KMS-11 (cell line): Measurements from ENCODE around the gene GARRE1.

Experiments used
- H2AFZ ChIP-seq: fragments of 200-600 bp; sonication (generic); 2 replicates; pipeline ENCODE4 v1.6.1; 2016; ENCODE audit warnings: antibody characterized with exemption, mixed run types, low read depth
- H3K27ac ChIP-seq: fragments of 200-600 bp; sonication (generic); 2 replicates; pipeline ENCODE4 v1.6.1; 2016; ENCODE audit warnings: mild to moderate bottlenecking, mixed run types
- H3K27me3 ChIP-seq: fragments of 200-600 bp; sonication (generic); 2 replicates; pipeline ENCODE4 v1.6.1; 2017; ENCODE audit warnings: mild to moderate bottlenecking, low read depth, mixed run types, moderate library complexity; ENCODE audit not compliant: insufficient read depth
- H3K36me3 ChIP-seq: fragments of 200-600 bp; sonication (generic); 2 replicates; pipeline ENCODE4 v1.6.1; 2017; ENCODE audit warnings: mild to moderate bottlenecking, mixed run types; ENCODE audit not compliant: insufficient read depth
- H3K4me1 ChIP-seq: fragments of 200-600 bp; sonication (generic); 2 replicates; pipeline ENCODE4 v1.6.1; 2016; ENCODE audit warnings: mild to moderate bottlenecking, low read depth, mixed run types; ENCODE audit not compliant: poor library complexity, severe bottlenecking
- H3K4me2 ChIP-seq: fragments of 200-600 bp; sonication (generic); 2 replicates; pipeline ENCODE4 v1.7.0; 2016; ENCODE audit warnings: mild to moderate bottlenecking, mixed run types
- H3K4me3 ChIP-seq: fragments of 200-600 bp; sonication (generic); IDR thresholded peaks from 2 replicates; pipeline ENCODE4 v1.6.1; 2017; ENCODE audit warnings: low read depth, low read length, mixed read lengths; ENCODE audit not compliant: insufficient read depth
- H3K79me2 ChIP-seq: fragments of 200-600 bp; sonication (generic); 2 replicates; pipeline ENCODE4 v1.6.1; 2016; ENCODE audit warnings: low read depth, mixed run types; ENCODE audit not compliant: insufficient read depth
- H3K9ac ChIP-seq: fragments of 200-600 bp; sonication (generic); 2 replicates; pipeline ENCODE4 v1.6.1; 2016; ENCODE audit warnings: mild to moderate bottlenecking, mixed run types
- H4K20me1 ChIP-seq: fragments of 200-600 bp; sonication (generic); 2 replicates; pipeline ENCODE4 v1.6.1; 2016; ENCODE audit warnings: mild to moderate bottlenecking, mixed run types; ENCODE audit not compliant: insufficient read depth
- CTCF ChIP-seq: fragments of 200-600 bp; sonication (generic); conservative IDR thresholded peaks from 2 replicates; pipeline ENCODE4 v1.6.1; 2017; ENCODE audit warnings: low read depth, mild to moderate bottlenecking, antibody characterized with exemption, low read length, moderate library complexity, mixed read lengths

GARRE1 gene

GRCh38 chr19:34298891-34299520, 44.7 kb downstream of the GARRE1 start:
- Histone ChIP-seq H3K4me1 (no peaks in the 10 kb centered on the region), H3K4me3 (no peak overlapping the region), H4K20me1 (no peaks in the 10 kb centered on the region), H3K36me3 (no peaks in the 10 kb centered on the region), H3K4me2 (no peak overlapping the region), H3K79me2 (no peaks in the 10 kb centered on the region), H3K27ac (no peak overlapping the region), H3K27me3 (no peaks in the 10 kb centered on the region), H2AFZ (no peak overlapping the region), H3K9ac (no peak overlapping the region)
- TF ChIP-seq CTCF: no peak

- Histone ChIP-seq H3K4me2 (no peak overlapping the region), H3K9ac (no peak overlapping the region), H3K36me3 (no peaks in the 10 kb centered on the region), H3K4me3 (no peak overlapping the region), H3K27me3 (no peaks in the 10 kb centered on the region), H4K20me1 (no peaks in the 10 kb centered on the region), H3K4me1 (no peaks in the 10 kb centered on the region), H3K27ac (no peak overlapping the region), H3K79me2 (no peaks in the 10 kb centered on the region), H2AFZ (no peak overlapping the region)
- no peak for TF ChIP-seq CTCF
These were observed 45.2 kb downstream of the GARRE1 start for GRCh38 chr19:34299576-34299975.

DNA sequence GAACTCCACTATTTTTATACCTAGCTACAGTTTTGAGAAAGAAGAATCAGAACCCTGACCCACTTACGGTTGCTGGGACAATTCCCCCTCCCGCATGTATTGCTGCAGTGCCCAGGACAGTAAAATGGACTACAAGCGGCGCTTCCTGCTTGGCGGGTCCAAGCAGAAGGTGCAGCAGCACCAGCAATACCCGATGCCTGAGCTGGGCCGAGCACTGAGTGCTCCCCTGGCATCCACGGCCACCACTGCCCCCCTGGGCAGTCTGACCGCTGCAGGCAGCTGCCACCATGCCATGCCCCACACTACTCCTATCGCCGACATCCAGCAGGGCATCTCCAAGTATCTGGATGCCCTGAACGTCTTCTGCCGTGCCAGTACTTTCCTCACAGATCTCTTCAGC, 46.0 kb downstream of the GARRE1 start:
- TF ChIP-seq CTCF: no peak
- H3K4me3 ChIP-seq: no peak overlapping the region
- no peaks in the 10 kb centered on the region for H4K20me1 ChIP-seq
- H3K79me2 ChIP-seq: no peaks in the 10 kb centered on the region
- H3K9ac ChIP-seq: no peak overlapping the region
- H3K4me2 ChIP-seq: no peak overlapping the region
- no peaks in the 10 kb centered on the region for H3K27me3 ChIP-seq
- H3K4me1 ChIP-seq: peaks cover under 1% of the 10 kb centered on the region
- H3K27ac ChIP-seq: no peak overlapping the region
- no peaks in the 10 kb centered on the region for H3K36me3 ChIP-seq
- no peak overlapping the region for H2AFZ ChIP-seq

DNA sequence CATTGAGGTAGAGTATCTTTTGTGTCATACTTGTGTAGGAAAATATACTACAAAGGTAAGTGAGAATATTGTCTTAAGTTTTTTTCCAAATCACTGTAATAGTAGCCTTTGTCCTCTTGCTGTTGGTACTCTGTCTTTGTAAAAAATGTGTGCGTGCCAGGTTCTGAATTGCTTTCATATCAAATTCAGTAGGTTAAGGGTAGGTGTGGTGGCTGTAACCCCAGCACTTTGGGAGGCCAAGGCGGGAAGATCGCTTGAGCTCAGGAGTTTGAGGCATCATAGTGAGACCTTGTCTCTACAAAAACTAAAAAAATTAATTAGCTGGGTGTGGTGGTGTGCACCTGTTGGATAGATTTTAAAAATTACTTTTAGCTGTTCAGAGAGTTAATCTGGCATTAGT, 46.6 kb downstream of the GARRE1 start:
- H3K27me3 ChIP-seq: no peaks in the 10 kb centered on the region
- no peak overlapping the region for H3K4me3 ChIP-seq
- H3K79me2 ChIP-seq: no peaks in the 10 kb centered on the region
- H2AFZ ChIP-seq: no peak overlapping the region
- no peak overlapping the region for H3K9ac ChIP-seq
- no peak overlapping the region for H3K27ac ChIP-seq
- no peaks in the 10 kb centered on the region for H3K36me3 ChIP-seq
- TF ChIP-seq CTCF: no peak
- peaks cover 6% of the 10 kb centered on the region for H3K4me1 ChIP-seq
- no peaks in the 10 kb centered on the region for H4K20me1 ChIP-seq
- H3K4me2 ChIP-seq: no peak overlapping the region
